GM21619 (cell line): ENCODE measurements around the gene SORD.
"Not testable (repeated sequence)": the region's sequence is repeated elsewhere in the genome, so short reads cannot be mapped to it uniquely, and the experiment has no call there.

Experiments
- ATAC-seq: cut with Tn5 transposase; IDR thresholded peaks from one replicate; pipeline ENCODE4 v1.9.1; 2021; ENCODE audit not compliant: unreplicated experiment

Gene SORD

GRCh38 chr15:45058690-45059675 lies 36.0 kb downstream of the SORD start:
- ATAC-seq, result not testable (repeated sequence)

DNA sequence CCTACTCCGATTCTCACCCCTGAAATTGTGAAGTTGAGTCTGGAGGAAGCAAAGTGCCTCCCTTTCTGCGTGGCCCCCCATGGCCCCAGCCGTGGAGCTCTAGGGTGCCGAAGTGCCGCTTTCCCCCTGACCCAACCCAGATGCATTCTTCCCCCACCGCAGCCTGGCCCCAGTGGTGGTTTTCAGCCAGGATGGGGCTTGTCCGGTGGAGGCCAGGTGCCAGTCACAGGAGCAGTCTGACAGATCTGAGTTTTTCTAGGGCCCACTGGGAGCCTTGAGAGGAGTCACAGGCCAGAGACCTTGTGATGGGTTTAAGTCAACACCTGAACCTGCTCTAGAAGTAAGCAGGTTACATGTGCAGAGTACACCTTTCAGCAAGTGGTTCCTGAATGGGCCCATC lies 39.3 kb downstream of the SORD start:
- ATAC-seq, result not testable (repeated sequence)

DNA sequence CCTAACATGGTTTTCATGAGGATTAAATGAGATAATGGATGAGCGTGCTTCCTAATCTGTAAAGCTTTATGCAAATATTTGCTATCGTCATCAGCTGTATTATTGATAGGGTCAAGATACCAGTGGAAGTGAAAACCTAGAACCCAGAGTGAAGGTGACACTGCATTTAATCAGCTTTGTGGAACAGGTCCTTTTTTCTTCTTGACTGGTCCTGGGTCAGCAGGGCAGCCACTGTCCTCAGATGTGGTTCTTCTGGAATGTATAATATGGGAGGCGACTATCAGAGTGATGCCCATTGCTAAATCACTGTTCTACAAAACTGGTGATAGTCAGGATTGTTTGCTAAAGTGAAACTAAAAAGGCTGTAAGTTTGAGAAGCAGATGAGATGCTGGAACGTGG lies 41.4 kb downstream of the SORD start:
- no peak for ATAC-seq

DNA sequence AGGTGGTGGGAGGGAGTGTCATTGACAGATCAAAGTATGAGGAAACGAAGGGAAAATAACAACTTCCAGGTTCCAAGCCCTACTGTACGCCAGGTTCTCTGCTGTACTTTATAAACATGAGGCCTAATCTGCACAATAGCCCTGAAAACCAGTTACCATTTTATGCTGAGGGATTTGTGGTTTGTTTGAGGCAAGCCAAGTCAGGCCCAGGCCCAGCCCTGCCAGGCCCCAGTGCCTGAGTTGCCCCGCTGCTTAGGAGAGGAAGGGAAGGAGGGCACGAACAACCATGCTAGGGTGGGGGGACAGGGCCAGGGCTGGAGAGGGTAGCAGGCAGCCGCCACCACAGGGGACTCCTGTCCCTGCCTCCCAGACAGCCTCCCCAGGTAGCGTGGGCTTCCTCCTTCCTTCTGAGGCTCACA lies 47.0 kb downstream of the SORD start:
- ATAC-seq, result not testable (repeated sequence)

GRCh38 chr15:45073602-45074001 lies 50.6 kb downstream of the SORD start:
- ATAC-seq, result not testable (repeated sequence)

- not testable (repeated sequence) for ATAC-seq
These were observed 52.7 kb downstream of the SORD start for GRCh38 chr15:45075440-45076320.

- ATAC-seq, result not testable (repeated sequence)
These were observed 54.4 kb downstream of the SORD start for GRCh38 chr15:45077391-45077790.

DNA sequence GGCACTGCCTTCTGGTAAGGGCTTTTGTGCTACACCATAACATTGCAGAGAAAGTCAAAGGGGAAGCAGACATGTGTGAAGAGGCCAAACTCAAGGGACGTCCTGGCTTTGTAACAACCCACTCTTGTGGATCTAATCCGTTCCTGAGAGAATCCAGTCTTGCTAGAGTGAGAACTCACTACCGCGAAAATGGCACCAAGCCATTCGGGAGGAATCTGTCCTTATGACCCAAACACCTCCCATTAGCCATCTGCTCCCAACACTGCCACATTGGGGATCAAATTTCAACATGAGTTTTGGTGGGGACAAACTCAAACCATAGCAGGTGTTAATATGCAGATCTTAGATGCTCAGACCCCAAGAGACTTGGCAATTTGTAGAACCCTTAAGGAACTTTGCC lies 56.2 kb downstream of the SORD start:
- not testable (repeated sequence) for ATAC-seq

- not testable (repeated sequence) for ATAC-seq
These were observed 56.7 kb downstream of the SORD start for GRCh38 chr15:45079628-45080246.

- not testable (repeated sequence) for ATAC-seq
These were observed 57.6 kb downstream of the SORD start for GRCh38 chr15:45080593-45080992.

- ATAC-seq, result not testable (repeated sequence)
These were observed 59.4 kb downstream of the SORD start for GRCh38 chr15:45082412-45082811.

DNA sequence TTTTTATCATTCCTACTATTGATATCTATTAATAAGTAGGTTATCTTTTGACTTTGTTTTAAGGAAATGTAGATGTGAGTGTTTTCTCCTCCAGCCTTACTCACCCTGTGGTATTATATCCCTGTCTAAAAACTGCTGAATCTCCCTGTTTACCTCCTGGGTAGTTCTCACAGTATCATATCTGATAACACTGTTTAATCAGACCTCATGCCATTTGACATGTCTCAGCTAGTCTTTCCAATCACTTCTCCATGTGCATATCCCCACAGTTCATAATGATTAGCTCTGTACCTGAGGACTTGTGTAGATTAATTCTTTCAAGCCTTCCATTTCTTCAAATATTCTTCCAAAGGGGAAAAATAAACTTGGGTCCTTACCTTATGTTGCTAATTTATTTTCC lies 60.2 kb downstream of the SORD start:
- ATAC-seq, result no peak

DNA sequence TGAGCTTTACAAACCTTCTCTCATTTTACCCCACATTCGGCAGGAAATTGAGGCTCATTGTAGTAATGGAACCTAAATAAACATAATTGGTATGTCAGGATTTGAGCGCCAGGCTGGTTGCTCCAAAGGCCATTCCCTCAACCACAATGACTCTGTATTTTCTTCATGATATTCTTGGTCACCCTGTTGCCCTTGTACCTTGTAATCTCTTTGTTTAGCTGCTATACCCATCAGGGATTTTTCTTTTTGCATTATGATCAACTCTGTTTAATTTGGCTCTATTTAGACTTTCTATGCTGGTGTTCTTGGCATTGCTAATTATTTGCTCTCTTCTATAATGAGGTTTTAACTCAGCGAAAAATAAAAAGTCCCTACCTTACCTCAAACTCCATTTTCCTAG lies 61.2 kb downstream of the SORD start:
- ATAC-seq, result no peak

- no peak for ATAC-seq
These were observed 64.5 kb downstream of the SORD start for GRCh38 chr15:45087513-45087912.

- ATAC-seq, result no peak
These were observed 66.1 kb downstream of the SORD start for GRCh38 chr15:45088801-45089711.

- no peak for ATAC-seq
These were observed 66.8 kb downstream of the SORD start for GRCh38 chr15:45089712-45090373.

DNA sequence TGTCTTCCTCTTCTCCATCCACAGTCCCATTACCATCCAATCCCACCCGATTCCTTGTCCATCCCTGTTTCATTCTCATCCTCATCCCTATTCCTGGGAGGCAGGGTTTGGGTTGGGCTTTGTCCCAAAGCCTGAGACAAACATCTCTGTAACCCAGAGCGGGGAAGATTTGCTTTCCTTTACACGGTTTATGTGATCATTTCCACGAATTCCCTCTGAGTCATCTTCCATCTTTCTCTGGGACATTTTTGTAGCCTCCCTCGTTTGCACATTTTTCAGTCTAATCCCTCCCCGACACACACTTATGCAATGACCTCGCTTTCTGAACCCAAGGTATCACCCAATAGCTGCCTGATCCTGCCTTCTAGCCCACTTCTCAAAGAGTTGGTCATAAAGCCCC lies 68.2 kb downstream of the SORD start:
- no peak for ATAC-seq

GRCh38 chr15:45091576-45091975 lies 68.6 kb downstream of the SORD start:
- ATAC-seq, result no peak

DNA sequence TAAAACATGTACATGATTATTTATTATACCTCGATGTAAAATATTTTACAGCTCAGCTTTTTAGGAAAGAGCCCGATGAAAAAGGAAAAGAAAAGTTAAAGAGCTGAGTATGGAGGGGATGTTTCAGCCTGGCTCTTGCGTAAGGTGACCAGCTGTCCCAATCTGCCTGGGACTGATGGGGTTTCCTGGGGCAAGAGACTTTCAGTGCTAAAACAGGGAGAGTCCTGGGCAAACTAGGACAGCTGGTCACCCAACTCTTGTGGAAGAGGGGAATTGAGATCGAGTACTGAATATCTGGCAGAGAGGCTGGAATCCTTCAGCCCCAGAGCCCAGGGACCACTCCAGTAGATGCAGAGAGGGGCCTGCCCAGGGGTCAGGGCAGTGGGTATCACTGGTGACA lies 70.0 kb downstream of the SORD start:
- ATAC-seq, result no peak
